ENCODE results near the gene RMND5A. TPM values are rescaled to one million over a fixed set of nuclear protein-coding genes. Genes with fewer than 3 reads are reported as not detected.

RMND5A gene
- total RNA-seq, 1 donor from 2014 or later, result 40.1 TPM

GRCh38 chr2:86675104-86675503 lies 45.0 kb upstream of the RMND5A start:
- no peak for DNase-seq (ENCODE audit: low read depth, low spot score)
- Mint-ChIP-seq H3K4me1 (no peaks in the 10 kb centered on the region), H3K27ac (ENCODE audit: unreplicated experiment) (no peak overlapping the region), H3K4me3 (no peak overlapping the region), H3K9me3 (no peaks in the 10 kb centered on the region), H3K36me3 (ENCODE audit: low read depth) (no peaks in the 10 kb centered on the region), H3K27me3 (ENCODE audit: low read depth) (no peaks in the 10 kb centered on the region)
- no peak for TF ChIP-seq CTCF (conservative IDR thresholded peaks at IDR 0.05)

GRCh38 chr2:86675511-86676015 lies 44.5 kb upstream of the RMND5A start:
- no peak for DNase-seq (ENCODE audit: low read depth, low spot score)
- Mint-ChIP-seq H3K36me3 (ENCODE audit: low read depth) (no peaks in the 10 kb centered on the region), H3K27ac (ENCODE audit: unreplicated experiment) (no peak overlapping the region), H3K9me3 (no peaks in the 10 kb centered on the region), H3K27me3 (ENCODE audit: low read depth) (no peaks in the 10 kb centered on the region), H3K4me1 (no peaks in the 10 kb centered on the region), H3K4me3 (no peak overlapping the region)
- no peak for TF ChIP-seq CTCF (conservative IDR thresholded peaks at IDR 0.05)

GRCh38 chr2:86677816-86678215 lies 42.3 kb upstream of the RMND5A start:
- Mint-ChIP-seq H3K27ac (ENCODE audit: unreplicated experiment) (peak overlapping the region; percentile 65), H3K4me1 (no peaks in the 10 kb centered on the region), H3K27me3 (ENCODE audit: low read depth) (no peaks in the 10 kb centered on the region), H3K4me3 (no peak overlapping the region), H3K36me3 (ENCODE audit: low read depth) (no peaks in the 10 kb centered on the region), H3K9me3 (no peaks in the 10 kb centered on the region)
- DNase-seq (ENCODE audit: low read depth, low spot score), result no peak
- TF ChIP-seq CTCF (conservative IDR thresholded peaks at IDR 0.05), result no peak

GRCh38 chr2:86679036-86679435 lies 41.1 kb upstream of the RMND5A start:
- no peak for TF ChIP-seq CTCF (conservative IDR thresholded peaks at IDR 0.05)
- no peaks in the 10 kb centered on the region for H3K9me3 Mint-ChIP-seq
- no peak overlapping the region for H3K27ac Mint-ChIP-seq (ENCODE audit: unreplicated experiment)
- no peaks in the 10 kb centered on the region for H3K4me1 Mint-ChIP-seq
- no peaks in the 10 kb centered on the region for H3K27me3 Mint-ChIP-seq (ENCODE audit: low read depth)
- no peak for DNase-seq (ENCODE audit: low read depth, low spot score)
- H3K4me3 Mint-ChIP-seq, result no peak overlapping the region
- H3K36me3 Mint-ChIP-seq (ENCODE audit: low read depth), result no peaks in the 10 kb centered on the region

GRCh38 chr2:86685351-86685750 lies 34.7 kb upstream of the RMND5A start:
- Mint-ChIP-seq H3K9me3 (peaks cover 3% of the 10 kb centered on the region), H3K4me1 (peaks cover 8% of the 10 kb centered on the region), H3K36me3 (ENCODE audit: low read depth) (no peaks in the 10 kb centered on the region), H3K27me3 (ENCODE audit: low read depth) (no peaks in the 10 kb centered on the region), H3K27ac (ENCODE audit: unreplicated experiment) (no peak overlapping the region), H3K4me3 (no peak overlapping the region)
- TF ChIP-seq CTCF (conservative IDR thresholded peaks at IDR 0.05), result no peak
- DNase-seq (ENCODE audit: low read depth, low spot score), result no peak

GRCh38 chr2:86686460-86686859 lies 33.6 kb upstream of the RMND5A start:
- Mint-ChIP-seq H3K9me3 (peaks cover 3% of the 10 kb centered on the region), H3K4me3 (no peak overlapping the region), H3K36me3 (ENCODE audit: low read depth) (peaks cover 3% of the 10 kb centered on the region), H3K27ac (ENCODE audit: unreplicated experiment) (no peak overlapping the region), H3K4me1 (peaks cover 8% of the 10 kb centered on the region), H3K27me3 (ENCODE audit: low read depth) (no peaks in the 10 kb centered on the region)
- no peak for DNase-seq (ENCODE audit: low read depth, low spot score)
- no peak for TF ChIP-seq CTCF (conservative IDR thresholded peaks at IDR 0.05)

Data from neural crest cell (in vitro differentiated cells).